Endothelial cell of umbilical vein (primary cell): ENCODE results near the gene VANGL2. TPM values are rescaled to one million over a fixed set of nuclear protein-coding genes. Genes with fewer than 3 reads are reported as not detected.

ENCODE experiments used
- BruUV-seq: library from RNA; stranded (reverse); fragments of 400-500 nt; replicated peaks from 2 replicates; lab custom pipeline; 2021; lab: Mats Ljungman, UMichigan
- CTCF ChIA-PET: fragments of 300-600, 350-600 bp; sonication (Branson Sonifier 250); formaldehyde crosslinking; loops from one replicate; lab custom pipeline; 2021; ENCODE audit warnings: antibody characterized with exemption, inconsistent platforms; lab: Charles Lee
- POLR2A ChIA-PET: fragments of 300-600, 350-600 bp; sonication (Branson Sonifier 250); formaldehyde crosslinking; loops from one replicate; lab custom pipeline; 2021; ENCODE audit warnings: antibody characterized with exemption, inconsistent platforms; lab: Charles Lee
- DNase-seq: peaks from one replicate; pipeline ENCODE4 v3.0.0-alpha.2; 2011; ENCODE audit warnings: low read depth, low spot score
- FAIRE-seq: peaks from 2 replicates; lab custom pipeline; 2011; peaks lifted over from hg19 to GRCh38; lab: Jason Lieb, UNC
- H2AFZ ChIP-seq: 2 replicates; pipeline ENCODE4 v1.6.0; 2012; ENCODE audit warnings: low read depth, low read length, control low read depth, inconsistent platforms
- H3K27ac ChIP-seq: 2 replicates; pipeline ENCODE4 v1.5.1; 2011; ENCODE audit warnings: low read depth, mild to moderate bottlenecking, control low read depth, low read length, moderate library complexity; ENCODE audit not compliant: insufficient read depth
- H3K27me3 ChIP-seq, 2 experiments: 2 replicates each; pipeline versions ENCODE4 v1.6.0 to v1.6.1; 2011; ENCODE audit warnings: low read length in 2 of 2, mixed read lengths in 1 of 2; ENCODE audit not compliant: control insufficient read depth in 2 of 2, insufficient read depth in 2 of 2
- H3K36me3 ChIP-seq, 2 experiments: 2 replicates in 1 of 2; 3 replicates in 1 of 2; pipeline ENCODE4 v1.5.1; 2011; ENCODE audit warnings: low read length in 2 of 2, mild to moderate bottlenecking in 1 of 2, moderate library complexity in 1 of 2; ENCODE audit not compliant: control insufficient read depth in 2 of 2, insufficient read depth in 2 of 2; ENCODE audit errors: extremely low read depth in 1 of 2
- H3K4me1 ChIP-seq: 3 replicates; pipeline ENCODE4 v1.5.1; 2011; ENCODE audit warnings: mild to moderate bottlenecking, low read length; ENCODE audit not compliant: control insufficient read depth, insufficient read depth; ENCODE audit errors: extremely low read depth
- H3K4me2 ChIP-seq: 2 replicates; pipeline ENCODE4 v1.6.1; 2011; ENCODE audit warnings: low read length, control low read depth, mixed read lengths; ENCODE audit not compliant: insufficient read depth
- H3K4me3 ChIP-seq, 3 experiments: fragments of 200-600 bp in 1 of 3; sonication (generic), shearing (Covaris generic) in 1 of 3; replicated peaks in 1 of 3; 2 replicates each; pipeline ENCODE4 v1.5.1; 2011 to 2016; ENCODE audit warnings: control low read depth in 3 of 3, low read length in 3 of 3, mild to moderate bottlenecking in 2 of 3, inconsistent platforms in 1 of 3, low read depth in 1 of 3, moderate library complexity in 1 of 3; ENCODE audit not compliant: insufficient read depth in 1 of 3
- H3K79me2 ChIP-seq: 2 replicates; pipeline ENCODE4 v1.6.0; 2012; ENCODE audit warnings: low read length, inconsistent platforms; ENCODE audit not compliant: control insufficient read depth, insufficient read depth
- H3K9ac ChIP-seq: replicated peaks from 2 replicates; pipeline ENCODE3; 2011; ENCODE audit warnings: low read length, control low read depth; ENCODE audit not compliant: insufficient read depth; ENCODE audit errors: extremely low read depth
- H3K9me1 ChIP-seq: replicated peaks from 3 replicates; pipeline ENCODE4 v1.6.0; 2011; ENCODE audit warnings: mild to moderate bottlenecking, low read length; ENCODE audit not compliant: control insufficient read depth, insufficient read depth; ENCODE audit errors: extremely low read depth
- H3K9me3 ChIP-seq: replicated peaks from 2 replicates; pipeline ENCODE4 v1.5.1; 2012; ENCODE audit warnings: low read length, inconsistent platforms; ENCODE audit not compliant: control insufficient read depth, insufficient read depth
- H4K20me1 ChIP-seq: replicated peaks from 2 replicates; pipeline ENCODE3; 2011; ENCODE audit warnings: mild to moderate bottlenecking, low read length; ENCODE audit not compliant: control insufficient read depth, insufficient read depth; ENCODE audit errors: extremely low read depth
- EZH2 ChIP-seq: IDR thresholded peaks from 2 replicates; pipeline ENCODE4 v1.6.1; 2012; ENCODE audit warnings: borderline replicate concordance, low read depth, mild to moderate bottlenecking, moderate library complexity, low read length, inconsistent platforms; ENCODE audit not compliant: severe bottlenecking
- FOS ChIP-seq: IDR thresholded peaks from 2 replicates; pipeline ENCODE4 v1.6.1; 2011; ENCODE audit warnings: mild to moderate bottlenecking, low read length, moderate library complexity, borderline replicate concordance; ENCODE audit not compliant: insufficient read depth
- dilution Hi-C: fragments of 300-500 bp; cut with MboI; formaldehyde crosslinking; loops from one replicate; pipeline ENCODE4 v1.15.0; 2019; ENCODE audit warnings: low sequenced_read_pairs; ENCODE audit not compliant: extremely low pct_ligation_motif_present
- intact Hi-C: fragments of 100-400 bp; cut with micrococcal nuclease; formaldehyde crosslinking; loops from one replicate; pipeline ENCODE4 v1.10.0; 2022
- polyA plus RNA-seq, 4 experiments: library from polyadenylated mRNA; depleted of rRNA in 3 of 4; stranded (reverse) in 3 of 4; unstranded in 1 of 4; fragments of >200 nt; gene quantifications; 2 replicates each; pipeline versions ENCODE4 v1.2.1 to v1.2.3, GENCODE V29; 2011 to 2012; ENCODE audit warnings: missing spikeins in 1 of 4
- total RNA-seq: library from RNA; stranded (reverse); gene quantifications from 2 replicates; pipeline ENCODE4 v1.2.3, GENCODE V29; 2021

The VANGL2 gene
- total and polyA plus RNA-seq, 2 donors (not counting 3 experiments of a cell fraction or from before 2014, with no cell fraction given), result 0.01 TPM; not detected in 1

DNA sequence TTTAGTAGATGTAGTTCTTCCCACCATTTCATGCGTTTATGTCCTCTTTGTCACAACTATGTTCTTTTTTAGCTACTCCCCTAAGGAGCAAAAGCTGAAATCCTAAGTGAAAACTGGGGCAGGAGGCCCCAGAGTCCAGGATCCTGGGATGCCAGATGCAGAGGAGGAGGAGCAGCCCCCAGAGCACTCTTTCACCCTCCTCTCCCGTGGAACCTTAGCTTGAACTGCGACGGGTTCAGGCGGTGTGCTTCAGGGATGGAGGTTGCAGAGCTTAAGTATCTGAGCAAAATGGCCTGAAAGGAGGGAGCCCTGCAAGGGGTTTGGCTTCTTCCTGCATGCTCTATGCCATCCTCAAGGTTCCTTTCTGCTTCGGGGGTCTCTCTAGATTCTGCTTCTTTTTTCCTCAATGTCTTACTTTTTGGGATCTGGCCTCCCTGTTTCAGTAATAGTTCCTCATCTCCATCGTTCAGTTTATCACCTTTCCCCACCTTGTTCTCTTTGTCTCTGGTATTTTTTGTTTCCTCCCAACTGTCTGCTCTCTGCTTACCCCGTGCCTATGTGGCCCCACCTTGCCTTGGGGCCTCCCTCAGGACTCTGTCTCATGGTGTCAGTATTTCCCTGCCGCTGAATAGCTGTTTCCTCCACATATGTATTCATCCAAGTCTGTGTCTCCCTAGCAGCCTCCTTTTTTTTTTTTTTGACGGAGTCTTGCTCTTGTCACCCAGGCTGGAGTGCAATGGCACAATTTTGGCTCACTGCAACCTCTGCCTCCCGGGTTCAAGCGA, 36.2 kb upstream of the VANGL2 start:
- Histone ChIP-seq H3K27me3 (peaks cover 0 to 11% of the 10 kb centered on the region in 2 experiments), H3K4me3 (no peak overlapping the region), H2AFZ (no peak overlapping the region), H3K79me2 (no peaks in the 10 kb centered on the region), H3K36me3 (peaks cover 0 to 8% of the 10 kb centered on the region in 2 experiments), H3K9ac (no peak overlapping the region), H3K4me2 (no peak overlapping the region), H3K9me3 (no peaks in the 10 kb centered on the region), H4K20me1 (peaks cover 2% of the 10 kb centered on the region), H3K9me1 (no peaks in the 10 kb centered on the region), H3K27ac (no peak overlapping the region), H3K4me1 (no peaks in the 10 kb centered on the region)
- FAIRE-seq, result no peak
- dilution Hi-C loops, result no loop called here
- POLR2A ChIA-PET, result interaction anchor here (0.6 to 1.1 kb wide), 2 partner anchors 11 to 66 kb away, joined by 3 to 4 read pairs; no protein-coding TSS in a partner anchor
- no peak for TF ChIP-seq EZH2
- CTCF ChIA-PET, result interaction anchor here (0.9 to 2.2 kb wide), 6 partner anchors 10 to 356 kb away, joined by 3 to 21 read pairs (median 4); no protein-coding TSS in a partner anchor
- intact Hi-C loops, result no loop called here
- no peak for DNase-seq
- BruUV-seq, result no TSS peak

DNA sequence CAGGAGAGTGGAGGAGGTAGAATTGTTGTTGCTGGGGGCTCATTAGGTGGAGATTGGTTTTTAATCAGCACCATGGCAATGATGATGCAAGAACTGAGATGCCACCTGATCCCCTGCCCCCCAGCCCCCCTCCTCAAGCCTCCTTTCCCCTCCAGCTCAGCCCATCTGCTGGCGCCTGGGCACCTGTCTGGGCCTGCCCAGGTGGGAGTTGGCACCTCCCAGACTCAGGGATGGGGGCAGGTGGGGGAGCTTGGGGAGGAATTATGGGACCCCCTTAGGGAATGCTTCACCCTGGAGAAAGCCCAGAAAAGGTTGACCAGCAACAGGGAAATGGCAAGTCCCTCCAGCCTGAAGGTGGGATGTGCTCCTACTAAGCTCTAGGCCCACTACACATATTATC, 35.0 kb upstream of the VANGL2 start:
- peaks cover 2% of the 10 kb centered on the region for H4K20me1 ChIP-seq
- no peaks in the 10 kb centered on the region for H3K79me2 ChIP-seq
- FAIRE-seq, result no peak
- no peak overlapping the region for H2AFZ ChIP-seq
- no TSS peak for BruUV-seq
- no peak for DNase-seq
- no peak overlapping the region for H3K4me2 ChIP-seq
- peaks cover 0 to 5% of the 10 kb centered on the region in 2 experiments for H3K36me3 ChIP-seq
- H3K9me1 ChIP-seq, result no peaks in the 10 kb centered on the region
- dilution Hi-C loops (no loop called here), intact Hi-C loops (no loop called here)
- H3K4me3 ChIP-seq, result no peak overlapping the region
- CTCF ChIA-PET, result interaction anchor here (4.1 kb wide), 1 partner anchor 11 kb away, joined by 29 read pairs; no protein-coding TSS in a partner anchor
- no peaks in the 10 kb centered on the region for H3K9me3 ChIP-seq
- TF ChIP-seq FOS (no peak), EZH2 (no peak)
- H3K9ac ChIP-seq, result no peak overlapping the region
- no peak overlapping the region for H3K27ac ChIP-seq
- no peaks in the 10 kb centered on the region for H3K4me1 ChIP-seq
- POLR2A ChIA-PET, result no interaction called here
- peaks cover 3 to 11% of the 10 kb centered on the region in 2 experiments for H3K27me3 ChIP-seq
